ENCODE measurements around the gene EIF3F.

The EIF3F gene

GRCh38 chr11:8006349-8006977 lies 19.3 kb downstream of the EIF3F start:
- H3K27ac Mint-ChIP-seq = no peak overlapping the region
- no peak overlapping the region for H3K4me3 Mint-ChIP-seq
- peaks cover 6% of the 10 kb centered on the region for H3K27me3 Mint-ChIP-seq (ENCODE audit: low read depth)
- no peaks in the 10 kb centered on the region for H3K9me3 Mint-ChIP-seq
- no peaks in the 10 kb centered on the region for H3K4me1 Mint-ChIP-seq (ENCODE audit: low read depth)
- no peaks in the 10 kb centered on the region for H3K36me3 Mint-ChIP-seq (ENCODE audit: low read depth)

GRCh38 chr11:8008212-8008611 lies 21.1 kb downstream of the EIF3F start:
- Mint-ChIP-seq H3K27ac (no peak overlapping the region), H3K4me3 (no peak overlapping the region), H3K9me3 (no peaks in the 10 kb centered on the region), H3K36me3 (ENCODE audit: low read depth) (no peaks in the 10 kb centered on the region), H3K27me3 (ENCODE audit: low read depth) (peaks cover 7% of the 10 kb centered on the region), H3K4me1 (ENCODE audit: low read depth) (no peaks in the 10 kb centered on the region)

GRCh38 chr11:8009856-8010255 lies 22.7 kb downstream of the EIF3F start:
- H3K4me3 Mint-ChIP-seq = no peak overlapping the region
- peaks cover 10% of the 10 kb centered on the region for H3K27me3 Mint-ChIP-seq (ENCODE audit: low read depth)
- H3K36me3 Mint-ChIP-seq (ENCODE audit: low read depth) = no peaks in the 10 kb centered on the region
- no peak overlapping the region for H3K27ac Mint-ChIP-seq
- no peaks in the 10 kb centered on the region for H3K9me3 Mint-ChIP-seq
- H3K4me1 Mint-ChIP-seq (ENCODE audit: low read depth) = no peaks in the 10 kb centered on the region

GRCh38 chr11:8011371-8011770 lies 24.2 kb downstream of the EIF3F start:
- H3K27ac Mint-ChIP-seq = no peak overlapping the region
- no peak overlapping the region for H3K4me3 Mint-ChIP-seq
- H3K36me3 Mint-ChIP-seq (ENCODE audit: low read depth) = no peaks in the 10 kb centered on the region
- no peaks in the 10 kb centered on the region for H3K9me3 Mint-ChIP-seq
- H3K27me3 Mint-ChIP-seq (ENCODE audit: low read depth) = peaks cover 22% of the 10 kb centered on the region
- H3K4me1 Mint-ChIP-seq (ENCODE audit: low read depth) = no peaks in the 10 kb centered on the region

- Mint-ChIP-seq H3K9me3 (no peaks in the 10 kb centered on the region), H3K4me3 (no peak overlapping the region), H3K4me1 (ENCODE audit: low read depth) (no peaks in the 10 kb centered on the region), H3K27ac (no peak overlapping the region), H3K27me3 (ENCODE audit: low read depth) (peaks cover 29% of the 10 kb centered on the region), H3K36me3 (ENCODE audit: low read depth) (no peaks in the 10 kb centered on the region)
These were observed 24.9 kb downstream of the EIF3F start for GRCh38 chr11:8011981-8012444.

- no peak overlapping the region for H3K4me3 Mint-ChIP-seq
- H3K36me3 Mint-ChIP-seq (ENCODE audit: low read depth) = peaks cover 2% of the 10 kb centered on the region
- H3K27ac Mint-ChIP-seq = no peak overlapping the region
- peaks cover 45% of the 10 kb centered on the region for H3K27me3 Mint-ChIP-seq (ENCODE audit: low read depth)
- H3K4me1 Mint-ChIP-seq (ENCODE audit: low read depth) = peaks cover 4% of the 10 kb centered on the region
- no peaks in the 10 kb centered on the region for H3K9me3 Mint-ChIP-seq
These were observed 26.7 kb downstream of the EIF3F start for GRCh38 chr11:8013833-8014232.

GRCh38 chr11:8015753-8016239 lies 28.7 kb downstream of the EIF3F start:
- Mint-ChIP-seq H3K9me3 (no peaks in the 10 kb centered on the region), H3K4me3 (no peak overlapping the region), H3K4me1 (ENCODE audit: low read depth) (peaks cover 11% of the 10 kb centered on the region), H3K27me3 (ENCODE audit: low read depth) (peaks cover 52% of the 10 kb centered on the region), H3K36me3 (ENCODE audit: low read depth) (peaks cover 2% of the 10 kb centered on the region), H3K27ac (no peak overlapping the region)

- no peak overlapping the region for H3K4me3 Mint-ChIP-seq
- H3K27ac Mint-ChIP-seq = no peak overlapping the region
- no peaks in the 10 kb centered on the region for H3K9me3 Mint-ChIP-seq
- H3K4me1 Mint-ChIP-seq (ENCODE audit: low read depth) = peaks cover 11% of the 10 kb centered on the region
- H3K27me3 Mint-ChIP-seq (ENCODE audit: low read depth) = peaks cover 54% of the 10 kb centered on the region
- H3K36me3 Mint-ChIP-seq (ENCODE audit: low read depth) = peaks cover 2% of the 10 kb centered on the region
These were observed 29.3 kb downstream of the EIF3F start for GRCh38 chr11:8016440-8016839.

GRCh38 chr11:8017071-8017470 lies 29.9 kb downstream of the EIF3F start:
- H3K9me3 Mint-ChIP-seq = no peaks in the 10 kb centered on the region
- H3K36me3 Mint-ChIP-seq (ENCODE audit: low read depth) = peaks cover 2% of the 10 kb centered on the region
- H3K4me1 Mint-ChIP-seq (ENCODE audit: low read depth) = peaks cover 11% of the 10 kb centered on the region
- H3K27me3 Mint-ChIP-seq (ENCODE audit: low read depth) = peaks cover 56% of the 10 kb centered on the region
- H3K4me3 Mint-ChIP-seq = no peak overlapping the region
- H3K27ac Mint-ChIP-seq = no peak overlapping the region

GRCh38 chr11:8017894-8018483 lies 30.9 kb downstream of the EIF3F start:
- peak overlapping the region; percentile 72 for H3K4me3 Mint-ChIP-seq
- no peak overlapping the region for H3K27ac Mint-ChIP-seq
- peaks cover 61% of the 10 kb centered on the region for H3K27me3 Mint-ChIP-seq (ENCODE audit: low read depth)
- H3K36me3 Mint-ChIP-seq (ENCODE audit: low read depth) = peaks cover 2% of the 10 kb centered on the region
- H3K9me3 Mint-ChIP-seq = no peaks in the 10 kb centered on the region
- peaks cover 11% of the 10 kb centered on the region for H3K4me1 Mint-ChIP-seq (ENCODE audit: low read depth)

GRCh38 chr11:8018484-8019313 lies 31.6 kb downstream of the EIF3F start:
- Mint-ChIP-seq H3K27ac (no peak overlapping the region), H3K36me3 (ENCODE audit: low read depth) (peaks cover 2% of the 10 kb centered on the region), H3K4me1 (ENCODE audit: low read depth) (peaks cover 11% of the 10 kb centered on the region), H3K27me3 (ENCODE audit: low read depth) (peaks cover 61% of the 10 kb centered on the region), H3K4me3 (peak overlapping the region; percentile 72), H3K9me3 (no peaks in the 10 kb centered on the region)

- peaks cover 2% of the 10 kb centered on the region for H3K36me3 Mint-ChIP-seq (ENCODE audit: low read depth)
- peaks cover 11% of the 10 kb centered on the region for H3K4me1 Mint-ChIP-seq (ENCODE audit: low read depth)
- no peak overlapping the region for H3K27ac Mint-ChIP-seq
- peak overlapping the region; percentile 68 for H3K4me3 Mint-ChIP-seq
- H3K9me3 Mint-ChIP-seq = no peaks in the 10 kb centered on the region
- peaks cover 61% of the 10 kb centered on the region for H3K27me3 Mint-ChIP-seq (ENCODE audit: low read depth)
These were observed 32.4 kb downstream of the EIF3F start for GRCh38 chr11:8019314-8020243.

- H3K9me3 Mint-ChIP-seq = no peaks in the 10 kb centered on the region
- H3K27ac Mint-ChIP-seq = no peak overlapping the region
- peaks cover 2% of the 10 kb centered on the region for H3K36me3 Mint-ChIP-seq (ENCODE audit: low read depth)
- H3K4me3 Mint-ChIP-seq = peak overlapping the region; percentile 68
- peaks cover 11% of the 10 kb centered on the region for H3K4me1 Mint-ChIP-seq (ENCODE audit: low read depth)
- peaks cover 55% of the 10 kb centered on the region for H3K27me3 Mint-ChIP-seq (ENCODE audit: low read depth)
These were observed 33.1 kb downstream of the EIF3F start for GRCh38 chr11:8020244-8020597.

GRCh38 chr11:8021920-8022319 lies 34.8 kb downstream of the EIF3F start:
- H3K9me3 Mint-ChIP-seq = no peaks in the 10 kb centered on the region
- H3K4me3 Mint-ChIP-seq = no peak overlapping the region
- H3K4me1 Mint-ChIP-seq (ENCODE audit: low read depth) = peaks cover 11% of the 10 kb centered on the region
- peaks cover 2% of the 10 kb centered on the region for H3K36me3 Mint-ChIP-seq (ENCODE audit: low read depth)
- H3K27ac Mint-ChIP-seq = no peak overlapping the region
- H3K27me3 Mint-ChIP-seq (ENCODE audit: low read depth) = peaks cover 40% of the 10 kb centered on the region

All from T-helper 1 cell treated with Interleukin-12 subunit alpha and Interleukin-12 subunit beta and Interleukin-4 antibody, amounts not matched to agents 30 μg/mL and 1 μg/mL, for 36 hours (primary cell).